ENCODE results near the gene NELL1.

NELL1 gene

DNA sequence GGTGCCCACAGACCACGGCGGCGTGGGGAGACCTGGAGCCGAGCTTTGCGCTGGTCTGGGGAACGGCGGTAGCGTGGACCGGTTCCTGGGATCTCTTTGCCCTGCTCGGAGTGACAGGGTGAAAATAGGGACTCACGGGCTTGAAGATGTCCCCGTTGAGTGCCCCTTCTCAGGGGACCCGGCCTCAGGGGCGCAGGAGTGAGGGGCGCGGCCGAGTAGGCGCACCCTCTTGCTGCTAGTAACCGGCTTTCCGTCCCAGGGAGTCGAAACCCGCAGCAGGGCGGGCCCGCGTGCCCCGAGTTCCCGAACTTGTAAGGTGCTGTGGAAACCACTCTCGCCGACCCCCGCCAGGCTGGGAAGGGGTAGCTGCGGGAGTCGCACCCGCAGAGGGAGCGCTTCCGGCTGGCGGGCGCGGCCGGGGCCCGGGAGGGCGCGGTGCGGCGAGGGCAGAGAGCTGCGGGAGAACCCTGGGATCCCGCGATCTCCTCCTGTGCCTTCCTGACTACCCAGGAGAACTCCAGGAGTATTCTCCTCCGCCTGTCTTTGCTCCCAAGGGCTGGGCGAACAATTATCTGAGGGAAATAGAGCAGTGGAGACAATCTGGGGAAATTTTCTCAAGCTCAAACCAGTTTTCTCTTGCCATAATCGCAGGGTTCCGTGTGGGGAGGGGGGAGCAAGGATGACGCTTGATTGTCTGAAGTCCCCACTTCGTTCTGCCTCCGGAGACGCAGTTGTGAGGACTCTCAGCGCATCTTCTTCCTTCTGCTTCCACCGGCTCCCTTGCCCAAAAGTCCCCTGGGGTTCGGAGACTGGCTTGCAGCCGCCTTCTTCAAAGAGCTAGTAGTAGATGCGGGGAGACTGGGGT lies 666 bp downstream of the NELL1 start:
- DNase-seq, result no peak

DNA sequence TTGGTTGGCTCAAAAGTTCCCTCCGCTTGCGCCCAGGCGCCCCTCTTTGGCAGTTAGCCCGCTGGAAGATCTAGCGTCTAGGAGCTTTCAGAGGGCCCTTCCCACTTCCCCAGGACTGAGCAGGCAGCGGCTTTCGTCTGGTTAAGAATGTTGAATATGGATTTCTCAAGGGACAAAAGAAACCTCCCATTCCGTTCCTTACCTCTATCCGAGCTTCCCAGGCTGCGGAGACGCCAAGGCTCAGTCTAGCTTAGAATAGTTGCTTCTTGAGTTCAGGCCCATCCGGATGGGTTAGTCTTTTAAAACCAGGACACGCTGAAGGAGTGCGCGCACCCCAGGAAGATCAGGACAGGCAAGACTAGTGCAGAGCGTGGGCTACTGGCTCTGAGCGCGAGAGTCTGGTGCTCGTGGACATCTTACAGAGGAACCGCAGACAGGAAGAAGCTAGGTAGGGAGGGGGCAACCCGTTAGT lies 1.6 kb downstream of the NELL1 start:
- DNase-seq, result no peak

DNA sequence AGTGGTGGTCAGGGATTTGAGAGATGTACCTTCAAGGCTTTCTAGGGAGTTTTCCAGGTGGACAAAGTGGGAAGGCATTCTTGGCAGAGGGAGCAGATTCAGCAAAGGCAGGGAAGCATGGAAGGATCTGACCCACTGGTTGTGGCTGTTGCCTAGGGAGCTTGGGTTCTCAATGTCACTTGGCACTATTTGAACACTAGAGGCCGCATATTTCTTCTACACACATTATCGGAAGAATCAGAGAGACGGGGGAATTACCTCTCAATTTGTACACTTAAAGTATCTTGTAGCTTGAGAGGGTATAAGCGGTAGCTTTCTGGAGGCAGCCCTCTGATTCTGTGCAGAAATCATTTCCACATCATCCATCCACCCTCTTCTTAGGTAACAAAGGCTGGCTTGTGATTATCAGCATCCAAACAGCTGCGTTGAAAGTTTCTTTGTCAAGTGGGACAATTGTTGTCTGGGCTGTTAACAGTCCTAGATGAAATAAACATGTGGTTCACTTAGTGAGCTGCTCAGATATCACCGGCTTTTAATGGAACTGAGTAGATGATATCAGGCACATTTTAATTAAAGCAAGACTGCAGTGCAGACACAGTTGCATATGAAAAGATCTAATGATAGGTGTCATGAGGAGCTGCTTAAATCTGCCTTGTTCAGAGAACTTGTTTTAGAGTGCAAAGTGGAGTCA lies 2.6 kb downstream of the NELL1 start:
- DNase-seq, result no peak

- DNase-seq, result no peak
Observed at GRCh38 chr11:20672575-20672974, 3.2 kb downstream of the NELL1 start.

DNA sequence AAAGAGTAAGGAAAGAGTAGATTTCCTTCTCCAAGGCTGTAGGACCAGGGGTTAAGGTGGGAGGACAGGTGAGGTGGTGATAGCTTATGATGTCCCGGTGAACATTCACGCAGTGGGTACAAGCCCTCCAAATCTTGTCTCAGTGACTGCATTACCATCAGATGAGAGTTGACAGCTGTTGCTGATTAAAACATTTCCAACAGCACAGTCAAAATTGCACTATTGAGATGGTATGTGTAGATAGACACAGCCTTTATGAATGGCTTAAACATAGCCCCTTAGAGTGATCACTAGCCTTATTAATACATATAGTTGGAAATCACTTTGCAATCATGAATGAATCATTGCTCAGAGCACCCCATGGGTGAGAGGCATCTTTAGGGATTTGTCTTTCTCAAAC lies 7.3 kb downstream of the NELL1 start:
- DNase-seq, result no peak

GRCh38 chr11:20688761-20689160 lies 19.4 kb downstream of the NELL1 start:
- DNase-seq, result no peak

GRCh38 chr11:20707876-20708275 lies 38.5 kb downstream of the NELL1 start:
- DNase-seq, result no peak

DNA sequence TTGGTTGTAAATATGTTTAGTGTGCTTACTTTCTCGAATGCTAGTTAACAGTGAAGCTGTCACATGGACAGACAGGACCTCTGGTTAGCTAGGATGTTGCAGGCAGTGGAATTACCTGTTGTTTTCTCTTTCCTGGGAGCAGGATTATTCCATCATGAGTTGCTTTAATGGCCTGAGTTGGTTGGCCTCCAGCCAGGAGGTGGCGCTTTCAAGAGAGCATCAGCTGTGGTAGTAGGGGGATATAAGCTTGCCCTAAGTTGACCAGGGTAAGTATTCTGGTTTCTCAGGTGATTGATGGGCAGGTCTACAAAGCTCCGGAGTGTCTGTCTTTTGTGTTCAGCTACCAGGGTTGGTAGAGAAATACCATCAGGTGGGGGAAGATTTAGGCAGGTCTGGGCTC lies 43.5 kb downstream of the NELL1 start:
- DNase-seq, result no peak

- no peak for DNase-seq
Observed at GRCh38 chr11:20715464-20715863, 46.1 kb downstream of the NELL1 start.

- no peak for DNase-seq
Observed at GRCh38 chr11:20715931-20716330, 46.5 kb downstream of the NELL1 start.

DNA sequence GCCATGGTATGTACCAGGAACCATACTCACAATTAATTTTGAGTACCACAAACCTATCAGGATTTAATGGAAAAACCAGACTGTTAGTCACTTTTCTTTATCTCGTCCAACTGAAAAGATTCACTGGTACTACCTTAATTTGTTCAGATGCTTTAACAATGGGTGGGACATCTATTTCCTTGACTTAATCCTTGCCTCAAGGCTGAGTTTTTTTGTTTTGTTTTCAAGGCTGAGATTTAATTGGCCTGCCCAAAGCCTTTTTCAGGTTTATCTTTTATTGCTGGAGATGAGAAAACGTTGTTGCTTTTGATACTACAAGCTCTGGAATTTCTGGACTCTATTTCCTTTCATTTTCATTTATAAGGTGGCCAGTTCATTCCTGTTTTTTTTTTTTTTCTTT lies 50.4 kb downstream of the NELL1 start:
- no peak for DNase-seq

GRCh38 chr11:20723366-20723765 lies 54.0 kb downstream of the NELL1 start:
- DNase-seq, result no peak

DNA sequence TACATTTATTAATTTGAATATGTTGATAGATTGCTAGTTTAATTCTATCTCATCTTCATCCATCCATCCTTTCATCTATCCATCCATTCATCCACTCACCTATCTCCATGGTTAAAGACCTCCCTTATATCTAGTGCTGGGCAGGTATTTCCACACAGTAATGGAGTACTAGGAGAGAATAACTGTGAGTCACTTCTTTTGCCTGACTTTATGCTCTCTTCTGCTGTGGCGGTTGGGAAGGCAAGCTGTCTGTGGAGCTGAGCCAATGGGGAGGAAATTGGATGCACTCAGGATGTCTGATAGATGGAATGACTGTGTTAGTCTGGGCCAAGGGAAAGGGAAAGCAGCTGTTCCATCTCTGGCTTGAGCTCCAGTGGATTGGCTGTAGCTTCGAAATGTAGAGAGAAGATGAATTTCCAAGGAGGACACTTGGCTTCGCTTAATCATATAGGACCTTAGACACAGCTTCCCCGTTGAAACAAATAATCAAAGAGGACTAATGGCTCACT lies 60.3 kb downstream of the NELL1 start:
- DNase-seq, result no peak

- DNase-seq, result no peak
Observed at GRCh38 chr11:20731676-20732215, 62.4 kb downstream of the NELL1 start.

GRCh38 chr11:20739107-20739506 lies 69.7 kb downstream of the NELL1 start:
- DNase-seq, result no peak

DNA sequence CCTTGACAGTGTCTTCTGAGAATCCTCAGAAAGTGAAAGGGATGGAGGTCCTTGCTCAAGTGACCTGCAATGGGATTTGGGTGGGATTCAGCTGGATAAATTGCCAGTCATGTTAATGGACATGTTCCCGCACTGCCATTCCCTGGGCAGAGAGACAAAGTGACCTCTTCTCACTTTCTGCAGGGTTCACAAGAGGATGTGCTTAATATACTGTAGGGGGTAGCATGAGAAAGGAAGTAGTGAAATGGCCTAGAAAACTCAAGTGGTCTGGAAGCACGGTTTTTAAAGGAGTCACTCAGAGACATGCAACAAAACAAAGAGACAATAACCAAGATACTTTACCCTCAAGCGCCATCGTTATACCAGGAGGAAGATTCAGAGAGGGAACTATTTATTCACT lies 70.2 kb downstream of the NELL1 start:
- DNase-seq, result no peak

DNA sequence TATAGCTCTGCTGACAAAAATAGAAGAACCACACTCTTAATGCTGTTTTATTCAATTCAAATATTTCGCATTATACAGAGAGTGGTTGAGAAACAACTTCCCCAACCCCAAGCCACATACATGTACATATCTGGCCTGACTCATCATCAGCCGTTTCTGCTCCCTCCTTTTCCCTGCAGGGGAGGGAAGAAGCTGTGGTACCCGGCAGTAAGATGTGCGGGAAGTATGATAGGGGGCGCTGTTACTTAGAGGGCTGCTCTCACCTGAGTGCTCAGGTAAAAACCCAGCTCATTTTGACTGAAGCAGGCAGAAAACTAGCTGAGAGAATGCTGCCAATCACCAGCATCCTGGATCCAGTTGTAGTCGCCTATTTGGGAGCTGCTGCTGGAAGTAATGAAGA lies 85.5 kb downstream of the NELL1 start:
- DNase-seq, result no peak

GRCh38 chr11:20759541-20759940 lies 90.2 kb downstream of the NELL1 start:
- DNase-seq, result no peak

GRCh38 chr11:20760811-20761210 lies 91.4 kb downstream of the NELL1 start:
- no peak for DNase-seq

DNA sequence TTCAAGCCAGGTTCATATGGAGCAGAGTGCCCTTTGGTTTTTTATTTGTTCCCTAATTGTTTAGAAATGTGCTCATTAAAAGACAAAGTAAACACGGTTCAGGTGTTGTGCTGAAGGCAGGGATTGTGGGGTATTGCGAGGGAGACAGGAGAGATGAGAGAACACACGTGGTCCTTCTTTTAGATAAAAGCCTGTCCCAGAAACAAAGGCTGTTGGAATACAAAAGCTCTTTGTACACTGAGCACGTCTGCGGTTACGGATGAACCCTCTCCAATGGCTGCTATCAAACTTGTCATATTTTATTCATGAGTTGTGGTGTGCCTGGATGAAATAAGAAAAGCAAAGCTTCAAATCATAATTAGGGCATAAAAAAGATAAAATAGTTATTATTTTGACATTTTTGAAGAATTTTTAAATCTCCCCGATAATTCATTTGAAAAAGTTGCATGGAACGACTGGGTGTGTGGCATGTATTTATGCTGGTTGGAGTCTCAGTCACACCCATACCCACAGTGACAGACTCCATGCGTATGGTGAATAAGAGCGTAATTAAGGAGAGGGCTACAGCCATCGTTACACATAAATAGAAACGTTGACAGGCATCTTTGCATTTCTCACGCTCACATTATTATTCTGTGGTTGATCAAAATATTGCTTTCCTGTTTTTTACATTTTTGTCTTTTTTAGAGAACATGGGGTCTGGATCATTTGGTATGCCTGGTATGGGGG lies 92.9 kb downstream of the NELL1 start:
- no peak for DNase-seq

GRCh38 chr11:20762980-20763379 lies 93.6 kb downstream of the NELL1 start:
- DNase-seq, result no peak

- DNase-seq, result no peak
Observed at GRCh38 chr11:20770414-20770946, 101.1 kb downstream of the NELL1 start.

DNA sequence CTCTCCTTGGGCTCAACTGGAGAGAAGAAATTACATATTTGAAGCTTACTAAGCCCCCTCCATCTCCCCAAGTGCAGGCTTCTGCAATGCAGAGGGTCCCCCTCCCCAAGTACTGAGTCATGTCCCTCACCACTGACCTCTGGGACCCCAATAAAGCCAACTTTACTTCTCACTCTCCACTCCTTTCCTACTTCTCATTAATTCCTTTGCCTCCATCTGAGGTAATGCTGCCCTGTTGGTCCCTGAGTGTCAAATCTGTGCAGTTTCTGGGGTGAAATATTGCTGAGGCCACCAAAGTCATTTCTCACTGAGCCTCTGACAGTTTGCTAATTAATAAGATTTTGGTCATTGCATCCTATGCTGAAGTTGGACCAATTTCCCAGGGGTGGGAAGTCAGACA lies 101.6 kb downstream of the NELL1 start:
- no peak for DNase-seq
